ACC112 (cell line): ENCODE measurements around the gene ACOX1.

ENCODE experiments used
- H2AFZ ChIP-seq: fragments of 200-600 bp; sonication (generic); one replicate; pipeline ENCODE4 v1.6.0; 2017; ENCODE audit warnings: antibody characterized with exemption, low read length; ENCODE audit not compliant: unreplicated experiment
- H3K27ac ChIP-seq: fragments of 200-600 bp; sonication (generic); 2 replicates; pipeline ENCODE4 v1.5.1; 2014; ENCODE audit warnings: low read depth, mild to moderate bottlenecking, antibody characterized with exemption, low read length, moderate library complexity
- H3K27me3 ChIP-seq: fragments of 200-600 bp; sonication (generic); 2 replicates; pipeline ENCODE4 v1.6.1; 2014; ENCODE audit warnings: mild to moderate bottlenecking, antibody characterized with exemption, low read length, moderate library complexity, mixed read lengths; ENCODE audit not compliant: insufficient read depth
- H3K36me3 ChIP-seq: fragments of 200-600 bp; sonication (generic); 2 replicates; pipeline ENCODE4 v1.6.1; 2016; ENCODE audit warnings: mild to moderate bottlenecking, antibody characterized with exemption, low read length, moderate library complexity, mixed read lengths; ENCODE audit not compliant: insufficient read depth
- H3K4me1 ChIP-seq: fragments of 200-600 bp; sonication (generic); one replicate; pipeline ENCODE4 v1.6.1; 2016; ENCODE audit warnings: low read length, mixed read lengths; ENCODE audit not compliant: insufficient read depth, unreplicated experiment, control insufficient read depth
- H3K4me3 ChIP-seq: fragments of 200-600 bp; sonication (generic); 2 replicates; pipeline ENCODE4 v1.5.1; 2014; ENCODE audit warnings: mild to moderate bottlenecking, low read depth, low read length
- H3K79me2 ChIP-seq: fragments of 200-600 bp; sonication (generic); one replicate; pipeline ENCODE4 v1.6.0; 2016; ENCODE audit warnings: low read length; ENCODE audit not compliant: control insufficient read depth, unreplicated experiment, insufficient read depth

Gene ACOX1

DNA sequence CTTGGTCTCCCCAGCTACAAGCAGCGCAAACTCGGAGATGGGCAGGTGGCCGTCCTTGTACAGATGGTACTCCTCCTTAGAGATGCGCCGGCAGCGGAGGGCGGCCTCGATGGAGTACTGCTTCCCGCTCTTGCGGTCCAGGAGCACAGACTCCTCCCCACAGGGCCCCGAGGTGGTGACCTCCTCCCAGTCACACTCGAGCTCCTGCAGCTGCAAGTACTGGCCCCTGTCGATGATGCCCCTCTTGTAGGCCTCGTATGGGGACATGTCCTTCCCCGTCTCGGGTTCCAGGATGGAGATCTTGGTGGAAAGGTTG is 28.8 kb upstream of the ACOX1 start:
- Histone ChIP-seq H3K36me3 (no peaks in the 10 kb centered on the region), H3K27ac (no peak overlapping the region)

DNA sequence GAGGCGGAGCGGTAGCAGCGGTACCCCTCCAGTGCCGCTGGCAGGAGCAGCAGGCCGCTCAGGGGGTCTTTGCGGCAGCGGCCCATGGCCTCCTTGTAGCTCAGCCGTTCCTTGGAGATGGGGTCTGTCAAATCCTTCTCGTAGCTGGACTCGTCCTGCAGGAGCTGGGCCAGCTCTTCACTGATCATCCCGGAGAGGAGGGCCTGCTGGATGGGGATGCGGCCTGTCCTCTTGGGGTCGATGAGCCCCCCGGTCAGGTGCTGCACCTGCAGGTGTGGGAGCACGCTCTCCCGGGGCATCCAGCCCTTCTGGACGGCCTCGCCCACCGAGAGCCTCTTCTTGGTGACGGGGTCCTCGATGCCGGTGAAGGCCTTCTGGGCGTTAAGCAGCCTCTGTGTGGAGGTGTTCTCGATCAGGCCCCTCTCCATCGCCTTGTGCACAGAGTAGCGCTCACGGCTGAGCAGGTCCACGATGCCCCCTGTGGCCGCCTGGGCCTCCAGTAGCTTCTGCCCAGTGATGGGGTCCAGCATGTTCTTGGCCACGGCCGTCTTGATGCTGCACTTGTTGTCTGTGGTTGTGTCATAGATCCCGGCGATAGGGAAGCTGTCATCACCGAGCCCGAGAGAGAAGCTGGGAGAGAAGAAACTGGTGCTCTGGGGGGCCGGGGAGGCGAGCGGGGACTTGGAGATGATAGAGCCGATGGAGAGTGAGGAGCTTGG is 28.3 kb upstream of the ACOX1 start:
- H2AFZ ChIP-seq = no peak overlapping the region
- H3K4me3 ChIP-seq = no peak overlapping the region
- H3K79me2 ChIP-seq = no peaks in the 10 kb centered on the region
- H3K27ac ChIP-seq = no peak overlapping the region
- no peaks in the 10 kb centered on the region for H3K36me3 ChIP-seq
- no peaks in the 10 kb centered on the region for H3K4me1 ChIP-seq
- no peaks in the 10 kb centered on the region for H3K27me3 ChIP-seq

More for the DNA sequence above, 28.8 kb upstream of the ACOX1 start:
- H3K4me3 ChIP-seq = no peak overlapping the region
- H3K79me2 ChIP-seq = no peaks in the 10 kb centered on the region
- no peak overlapping the region for H2AFZ ChIP-seq
- no peaks in the 10 kb centered on the region for H3K4me1 ChIP-seq
- no peaks in the 10 kb centered on the region for H3K27me3 ChIP-seq

DNA sequence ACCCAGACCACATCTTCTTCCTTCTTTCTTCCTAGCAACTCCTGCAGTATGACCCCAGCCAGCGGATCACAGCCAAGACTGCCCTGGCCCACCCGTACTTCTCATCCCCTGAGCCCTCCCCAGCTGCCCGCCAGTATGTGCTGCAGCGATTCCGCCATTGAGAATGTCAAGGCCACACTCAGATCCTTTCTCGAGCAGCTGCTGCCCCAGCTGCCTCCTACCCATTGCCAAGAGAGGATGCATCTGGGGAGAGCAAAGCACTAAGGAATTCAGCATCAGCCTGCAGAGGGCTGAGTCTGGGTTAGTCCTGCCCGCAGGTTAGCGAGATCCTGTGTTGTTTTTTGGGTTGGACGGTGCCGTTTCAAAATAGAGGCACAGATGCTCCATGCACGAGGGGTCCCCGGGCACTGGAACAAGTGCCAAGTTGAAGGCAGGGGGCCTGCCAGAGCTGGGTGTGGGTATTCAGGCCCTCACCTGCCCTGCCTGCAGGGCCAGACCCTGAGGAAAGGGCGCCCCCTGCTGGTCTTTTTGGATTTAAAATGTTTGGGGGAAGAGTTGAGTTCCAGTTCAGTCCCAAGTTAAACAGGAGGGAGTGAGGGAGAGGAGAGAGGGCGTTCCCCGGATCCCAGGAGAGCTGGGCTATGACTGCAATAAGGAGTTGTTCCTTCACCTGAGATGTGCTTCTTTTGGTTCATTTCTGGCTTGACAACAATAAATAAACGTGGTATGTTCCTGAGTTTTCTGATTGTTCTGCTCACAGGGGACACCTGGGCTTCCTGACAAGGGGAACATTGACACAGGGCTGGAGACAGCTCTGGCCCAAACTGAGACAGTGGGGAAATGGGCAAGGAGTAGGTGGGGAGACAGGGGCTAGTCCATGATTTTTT is 26.5 kb upstream of the ACOX1 start:
- no peak overlapping the region for H2AFZ ChIP-seq
- H3K27ac ChIP-seq = no peak overlapping the region
- no peaks in the 10 kb centered on the region for H3K27me3 ChIP-seq
- no peaks in the 10 kb centered on the region for H3K4me1 ChIP-seq
- H3K4me3 ChIP-seq = no peak overlapping the region
- H3K36me3 ChIP-seq = no peaks in the 10 kb centered on the region
- H3K79me2 ChIP-seq = no peaks in the 10 kb centered on the region

GRCh38 chr17:76004750-76005262 is 25.8 kb upstream of the ACOX1 start:
- H3K27ac ChIP-seq = no peak overlapping the region
- no peaks in the 10 kb centered on the region for H3K79me2 ChIP-seq
- H3K36me3 ChIP-seq = no peaks in the 10 kb centered on the region
- H3K27me3 ChIP-seq = no peaks in the 10 kb centered on the region
- no peaks in the 10 kb centered on the region for H3K4me1 ChIP-seq
- no peak overlapping the region for H3K4me3 ChIP-seq
- no peak overlapping the region for H2AFZ ChIP-seq

GRCh38 chr17:76003915-76004314 is 24.9 kb upstream of the ACOX1 start:
- Histone ChIP-seq H3K4me1 (no peaks in the 10 kb centered on the region), H3K27me3 (no peaks in the 10 kb centered on the region), H3K36me3 (no peaks in the 10 kb centered on the region), H3K79me2 (no peaks in the 10 kb centered on the region), H2AFZ (no peak overlapping the region), H3K4me3 (no peak overlapping the region), H3K27ac (no peak overlapping the region)

DNA sequence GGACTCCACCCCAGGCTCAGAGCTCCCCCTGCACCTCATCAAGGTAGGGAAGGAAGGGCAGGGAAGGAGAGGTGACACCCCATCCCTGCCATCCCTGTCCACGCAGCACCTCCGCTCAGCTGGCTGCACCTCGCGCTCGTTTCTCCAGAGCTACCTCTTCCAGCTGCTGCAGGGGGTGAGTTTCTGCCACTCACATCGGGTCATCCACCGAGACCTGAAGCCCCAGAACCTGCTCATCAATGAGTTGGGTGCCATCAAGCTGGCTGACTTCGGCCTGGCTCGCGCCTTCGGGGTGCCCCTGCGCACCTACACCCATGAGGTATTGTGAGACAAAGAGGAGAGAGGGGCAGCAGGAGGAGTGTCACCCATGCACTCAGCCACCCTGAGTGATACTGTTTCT is 23.1 kb upstream of the ACOX1 start:
- Histone ChIP-seq H3K4me3 (no peak overlapping the region), H2AFZ (no peak overlapping the region), H3K4me1 (peaks cover under 1% of the 10 kb centered on the region), H3K79me2 (no peaks in the 10 kb centered on the region), H3K36me3 (no peaks in the 10 kb centered on the region), H3K27me3 (no peaks in the 10 kb centered on the region), H3K27ac (no peak overlapping the region)

- peaks cover 4% of the 10 kb centered on the region for H3K4me1 ChIP-seq
- H3K27ac ChIP-seq = no peak within 1 kb of the TSS
- H3K4me3 ChIP-seq = no peak within 1 kb of the TSS
- H3K79me2 ChIP-seq = no peaks in the 10 kb centered on the region
- H3K36me3 ChIP-seq = no peaks in the 10 kb centered on the region
- H2AFZ ChIP-seq = no peak within 1 kb of the TSS
- H3K27me3 ChIP-seq = no peaks in the 10 kb centered on the region
Measured at GRCh38 chr17:76000755-76001521, 22.0 kb upstream of the ACOX1 start, which contains the start of gene CDK3. Gene CDK3 (plus strand): TSS chr17:76000855. CDS start chr17:76001426, 571 bp downstream.

DNA sequence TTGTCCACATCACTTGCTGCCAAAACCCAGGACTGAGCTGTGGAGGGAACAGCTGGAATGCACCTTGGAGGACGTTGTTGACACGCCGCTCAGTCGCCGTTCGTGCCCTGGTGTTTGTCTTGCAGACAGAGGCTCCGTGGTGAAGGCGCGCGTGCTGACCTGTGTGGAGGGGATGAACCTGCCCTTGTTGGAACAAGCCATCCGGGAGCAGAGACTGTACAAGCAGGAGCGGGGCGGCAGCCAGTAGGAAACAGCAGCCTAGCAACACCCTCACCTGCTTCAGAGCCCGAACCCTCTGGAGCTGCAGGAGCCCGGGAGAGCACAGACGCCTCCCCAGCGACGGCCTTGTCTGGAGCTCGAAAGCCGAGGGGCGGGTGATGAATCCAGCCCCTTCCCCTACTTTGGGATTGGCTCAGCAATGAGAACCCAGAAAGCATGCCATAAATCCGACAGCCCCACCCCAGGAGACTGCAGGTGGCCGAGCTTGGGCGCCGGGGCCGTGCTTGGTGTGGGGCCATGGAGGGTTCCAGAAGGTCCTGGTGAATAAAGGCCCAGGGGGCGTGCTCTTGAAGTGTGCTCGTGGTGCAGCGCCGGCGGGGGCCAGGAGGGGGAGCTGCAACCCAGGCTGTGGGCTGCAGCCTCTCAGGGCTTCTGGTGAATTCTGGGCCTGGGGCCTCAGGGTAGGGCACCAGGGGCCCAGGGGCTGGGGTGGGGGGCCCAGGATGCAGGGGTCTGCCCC is 21.2 kb upstream of the ACOX1 start:
- Histone ChIP-seq H3K36me3 (no peaks in the 10 kb centered on the region), H3K27ac (no peak overlapping the region), H3K4me1 (peaks cover 4% of the 10 kb centered on the region), H3K4me3 (no peak overlapping the region), H2AFZ (no peak overlapping the region), H3K27me3 (no peaks in the 10 kb centered on the region), H3K79me2 (no peaks in the 10 kb centered on the region)

- H3K4me3 ChIP-seq = no peak overlapping the region
- no peaks in the 10 kb centered on the region for H3K27me3 ChIP-seq
- H3K36me3 ChIP-seq = no peaks in the 10 kb centered on the region
- H3K79me2 ChIP-seq = no peaks in the 10 kb centered on the region
- H2AFZ ChIP-seq = no peak overlapping the region
- peaks cover 4% of the 10 kb centered on the region for H3K4me1 ChIP-seq
- no peak overlapping the region for H3K27ac ChIP-seq
Measured at GRCh38 chr17:75998327-75998795, 19.4 kb upstream of the ACOX1 start.
